OCI-LY1 (cell line): ENCODE data around the gene MGAT4B.
A peak's percentile ranks its signal among the peaks of the same experiment; 100 is the strongest.

Experiments used
- H2AFZ ChIP-seq: fragments of 200-600 bp; sonication (generic), shearing (Covaris generic); 2 replicates; pipeline ENCODE4 v1.6.0; 2014; ENCODE audit warnings: antibody characterized with exemption, mild to moderate bottlenecking, low read length
- H3F3A ChIP-seq: fragments of 200-600 bp; sonication (generic), shearing (Covaris generic); 2 replicates; pipeline ENCODE4 v1.6.0; 2014; ENCODE audit warnings: mild to moderate bottlenecking, antibody characterized with exemption, low read length, moderate library complexity; ENCODE audit not compliant: insufficient read depth
- H3K27ac ChIP-seq: fragments of 200-600 bp; sonication (generic); 2 replicates; pipeline ENCODE4 v1.5.1; 2014; ENCODE audit warnings: low read length, mixed run types, mild to moderate bottlenecking, low read depth; ENCODE audit not compliant: poor library complexity, severe bottlenecking
- H3K27me3 ChIP-seq: fragments of 200-600 bp; sonication (generic); 2 replicates; pipeline ENCODE4 v1.6.0; 2014; ENCODE audit warnings: antibody characterized with exemption, mild to moderate bottlenecking, low read length, moderate library complexity; ENCODE audit not compliant: insufficient read depth
- H3K36me3 ChIP-seq: fragments of 200-600 bp; sonication (generic); 2 replicates; pipeline ENCODE4 v1.6.1; 2014; ENCODE audit warnings: mild to moderate bottlenecking, antibody characterized with exemption, low read length, moderate library complexity, mixed read lengths; ENCODE audit not compliant: insufficient read depth
- H3K4me1 ChIP-seq: fragments of 200-600 bp; sonication (generic); 2 replicates; pipeline ENCODE4 v1.5.1; 2014; ENCODE audit warnings: mild to moderate bottlenecking, low read length, moderate library complexity; ENCODE audit not compliant: insufficient read depth, severe bottlenecking
- H3K4me2 ChIP-seq: fragments of 200-600 bp; sonication (generic), shearing (Covaris generic); 2 replicates; pipeline ENCODE4 v1.6.1; 2014; ENCODE audit warnings: low read length
- H3K4me3 ChIP-seq: fragments of 200-600 bp; sonication (generic); 2 replicates; pipeline ENCODE4 v1.5.1; 2014; ENCODE audit warnings: low read length, low read depth, mild to moderate bottlenecking, mixed read lengths; ENCODE audit not compliant: poor library complexity, severe bottlenecking
- H3K79me2 ChIP-seq: fragments of 200-600 bp; shearing (Covaris generic); 2 replicates; pipeline ENCODE4 v1.6.1; 2016; ENCODE audit warnings: mixed run types, low read length, mixed read lengths; ENCODE audit not compliant: insufficient read depth
- H3K9ac ChIP-seq: fragments of 200-600 bp; sonication (generic), shearing (Covaris generic); 2 replicates; pipeline ENCODE4 v1.6.1; 2014; ENCODE audit warnings: mild to moderate bottlenecking, low read length, mixed read lengths
- H3K9me2 ChIP-seq: fragments of 200-600 bp; sonication (generic), shearing (Covaris generic); 2 replicates; pipeline ENCODE4 v1.6.1; 2014; ENCODE audit warnings: low read depth, mild to moderate bottlenecking, low read length, mixed read lengths
- H3K9me3 ChIP-seq: fragments of 200-600 bp; shearing (Covaris generic); 2 replicates; pipeline ENCODE4 v1.6.1; 2014; ENCODE audit warnings: low read length, mixed read lengths
- H4K20me1 ChIP-seq: fragments of 200-600 bp; sonication (generic), shearing (Covaris generic); 2 replicates; pipeline ENCODE4 v1.6.0; 2016; ENCODE audit warnings: mild to moderate bottlenecking, low read length; ENCODE audit not compliant: insufficient read depth
- EZH2 ChIP-seq: fragments of 200-600 bp; sonication (generic), shearing (Covaris generic); IDR thresholded peaks from 2 replicates; pipeline ENCODE4 v1.8.0; 2017; ENCODE audit warnings: borderline replicate concordance, mixed run types, mild to moderate bottlenecking, antibody characterized with exemption, low read length, moderate library complexity, mixed read lengths
- TF ChIP-seq, protein P1 (sequence below): fragments of 200-600 bp; sonication (generic), shearing (Covaris generic); IDR thresholded peaks from 2 replicates; pipeline ENCODE4 v1.5.1; 2017; ENCODE audit warnings: mild to moderate bottlenecking, antibody characterized with exemption, low read length, moderate library complexity, mixed read lengths

The MGAT4B gene

DNA sequence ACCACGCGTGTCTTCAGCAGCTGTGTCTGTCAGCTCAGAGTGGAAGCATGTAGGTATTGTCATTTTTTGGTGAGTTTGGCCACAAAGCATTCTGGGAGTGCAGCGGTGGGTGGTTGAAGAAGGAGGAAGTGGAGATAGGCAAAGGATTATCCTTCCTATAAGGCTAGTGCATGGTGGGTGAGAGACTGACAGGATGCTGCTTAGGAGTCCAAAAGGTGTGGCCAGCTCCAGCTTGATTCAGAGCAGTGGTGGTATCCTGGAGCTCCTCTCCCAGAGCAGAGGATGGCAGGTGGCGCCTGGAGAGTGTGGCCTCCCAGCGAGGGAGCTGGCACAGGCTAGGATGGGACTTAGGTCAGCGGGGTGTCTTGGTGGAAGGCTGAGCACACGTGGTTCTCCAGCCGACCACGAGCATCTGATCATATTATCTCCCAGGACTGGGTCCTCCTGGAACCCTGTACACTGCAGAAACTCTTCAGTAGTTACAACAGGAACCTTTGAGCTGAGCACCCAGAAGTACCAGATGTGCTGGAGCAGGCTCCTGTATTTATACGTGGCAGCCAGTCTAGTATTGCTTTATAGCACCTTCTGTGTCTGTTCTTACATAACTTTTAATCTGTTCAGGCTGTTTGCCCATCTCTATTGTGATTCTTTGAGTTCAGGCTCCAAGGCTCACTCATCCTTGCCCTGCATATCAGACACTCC, 44.4 kb downstream of the MGAT4B start:
- peaks cover 27% of the 10 kb centered on the region for H3K79me2 ChIP-seq
- no peaks in the 10 kb centered on the region for H4K20me1 ChIP-seq
- no peaks in the 10 kb centered on the region for H3K9me2 ChIP-seq
- peaks cover 20% of the 10 kb centered on the region for H3K4me1 ChIP-seq
- no peaks in the 10 kb centered on the region for H3K9me3 ChIP-seq
- H3K36me3 ChIP-seq, result peaks cover 23% of the 10 kb centered on the region
- no peaks in the 10 kb centered on the region for H3K27me3 ChIP-seq
- no peak overlapping the region for H2AFZ ChIP-seq
- H3K9ac ChIP-seq, result peak overlapping the region; percentile 41; the same call in 1 of the 2 replicates
- no peak overlapping the region for H3K4me3 ChIP-seq
- peak overlapping the region; percentile 75 for H3K27ac ChIP-seq
- no peaks in the 10 kb centered on the region for H3F3A ChIP-seq
- peak overlapping the region; percentile 46 for H3K4me2 ChIP-seq
- no peak for TF ChIP-seq EZH2
- TF ChIP-seq, protein P1, sequence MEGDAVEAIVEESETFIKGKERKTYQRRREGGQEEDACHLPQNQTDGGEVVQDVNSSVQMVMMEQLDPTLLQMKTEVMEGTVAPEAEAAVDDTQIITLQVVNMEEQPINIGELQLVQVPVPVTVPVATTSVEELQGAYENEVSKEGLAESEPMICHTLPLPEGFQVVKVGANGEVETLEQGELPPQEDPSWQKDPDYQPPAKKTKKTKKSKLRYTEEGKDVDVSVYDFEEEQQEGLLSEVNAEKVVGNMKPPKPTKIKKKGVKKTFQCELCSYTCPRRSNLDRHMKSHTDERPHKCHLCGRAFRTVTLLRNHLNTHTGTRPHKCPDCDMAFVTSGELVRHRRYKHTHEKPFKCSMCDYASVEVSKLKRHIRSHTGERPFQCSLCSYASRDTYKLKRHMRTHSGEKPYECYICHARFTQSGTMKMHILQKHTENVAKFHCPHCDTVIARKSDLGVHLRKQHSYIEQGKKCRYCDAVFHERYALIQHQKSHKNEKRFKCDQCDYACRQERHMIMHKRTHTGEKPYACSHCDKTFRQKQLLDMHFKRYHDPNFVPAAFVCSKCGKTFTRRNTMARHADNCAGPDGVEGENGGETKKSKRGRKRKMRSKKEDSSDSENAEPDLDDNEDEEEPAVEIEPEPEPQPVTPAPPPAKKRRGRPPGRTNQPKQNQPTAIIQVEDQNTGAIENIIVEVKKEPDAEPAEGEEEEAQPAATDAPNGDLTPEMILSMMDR, result no peak

DNA sequence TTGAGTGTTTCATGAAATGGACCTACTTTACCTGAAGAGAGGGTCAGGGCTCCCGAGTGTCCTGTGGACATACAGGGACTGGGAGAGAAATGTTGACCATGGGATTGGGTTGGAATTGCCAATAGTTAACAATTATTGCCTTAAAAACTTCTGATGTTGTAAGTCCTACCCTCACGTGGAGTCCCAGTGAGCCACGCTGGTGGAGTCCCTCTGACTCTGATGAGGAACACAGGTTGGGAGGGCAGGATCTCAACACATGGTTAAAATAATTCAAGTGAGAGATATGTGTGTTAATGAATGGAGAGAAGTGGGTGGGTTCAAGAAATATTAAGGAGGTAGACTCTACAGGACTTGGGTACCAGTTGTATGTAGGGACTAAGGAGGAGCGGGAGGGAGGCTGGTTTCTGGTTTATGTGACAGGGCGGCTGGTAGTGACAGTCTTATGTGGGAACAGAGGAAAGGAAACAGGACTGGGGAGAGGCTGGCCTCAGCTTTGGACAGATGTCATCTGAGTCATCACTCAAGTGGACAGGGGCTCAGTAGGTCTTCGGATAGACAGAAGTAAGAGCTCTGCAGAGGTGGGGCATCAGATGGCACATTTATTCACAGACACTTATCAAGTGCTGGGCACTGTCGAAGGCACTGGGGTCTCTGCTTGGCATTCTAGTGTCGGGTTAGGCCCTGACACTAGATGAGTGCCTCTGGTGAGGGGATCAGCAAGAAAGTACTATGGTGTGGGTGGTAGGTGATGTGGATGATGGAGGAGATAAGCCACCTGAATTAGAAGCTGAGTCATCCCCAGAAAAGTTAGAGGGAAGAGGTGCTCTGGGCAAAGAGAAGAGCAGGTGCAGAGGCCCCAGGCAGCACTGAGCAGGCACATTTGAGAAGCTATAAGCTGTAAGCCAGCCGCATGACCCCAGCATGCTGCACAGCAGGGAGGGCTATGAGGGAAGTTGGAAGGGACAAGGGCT, 46.8 kb downstream of the MGAT4B start:
- Histone ChIP-seq H3K27me3 (no peaks in the 10 kb centered on the region), H3K27ac (no peak overlapping the region), H2AFZ (no peak overlapping the region), H4K20me1 (no peaks in the 10 kb centered on the region), H3K4me1 (peaks cover 26% of the 10 kb centered on the region), H3K36me3 (no peaks in the 10 kb centered on the region), H3K4me3 (no peak overlapping the region), H3F3A (no peaks in the 10 kb centered on the region), H3K9me2 (no peaks in the 10 kb centered on the region), H3K9me3 (no peaks in the 10 kb centered on the region), H3K79me2 (peaks cover 42% of the 10 kb centered on the region), H3K4me2 (no peak overlapping the region), H3K9ac (no peak overlapping the region)
- TF ChIP-seq, protein P1, result no peak
- TF ChIP-seq EZH2, result no peak

DNA sequence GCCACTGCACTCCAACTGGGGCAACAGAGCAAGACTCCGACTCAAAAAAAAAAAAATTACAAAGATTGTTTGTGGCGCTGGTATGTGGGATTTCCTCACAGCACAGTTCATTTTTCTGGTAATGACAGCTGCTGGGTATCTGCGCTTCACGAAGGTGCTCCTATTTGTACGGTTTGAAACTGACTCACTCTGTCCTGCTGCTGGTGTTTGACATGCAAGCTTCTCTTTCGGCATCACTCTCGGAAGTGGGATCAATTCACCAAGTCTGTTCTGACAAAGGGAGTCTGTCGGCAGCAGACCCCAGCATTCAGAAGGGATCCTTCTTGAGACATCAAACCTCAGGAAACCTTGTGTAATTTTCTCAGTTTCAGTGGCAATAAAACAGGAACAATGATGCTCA, 47.7 kb downstream of the MGAT4B start:
- Histone ChIP-seq H3K4me3 (no peak overlapping the region), H4K20me1 (no peaks in the 10 kb centered on the region), H3K27me3 (no peaks in the 10 kb centered on the region), H3K79me2 (peaks cover 43% of the 10 kb centered on the region), H3K36me3 (no peaks in the 10 kb centered on the region), H3K27ac (no peak overlapping the region), H3K4me1 (peaks cover 35% of the 10 kb centered on the region), H2AFZ (no peak overlapping the region), H3K9me2 (no peaks in the 10 kb centered on the region), H3F3A (no peaks in the 10 kb centered on the region), H3K4me2 (no peak overlapping the region), H3K9me3 (no peaks in the 10 kb centered on the region), H3K9ac (no peak overlapping the region)
- TF ChIP-seq, protein P1, result no peak
- TF ChIP-seq EZH2, result no peak
